Fibroblast of the aortic adventitia (primary cell): ENCODE data around the gene CCSAP. TPM values are rescaled to one million over a fixed set of nuclear protein-coding genes. Genes with fewer than 3 reads are reported as not detected.

Experiments
- DNase-seq: peaks from one replicate; pipeline ENCODE4 v3.0.0-alpha.2; 2010; ENCODE audit warnings: low read depth
- H3K4me3 ChIP-seq: 2 replicates; pipeline ENCODE4 v1.5.1; 2011; ENCODE audit warnings: low read depth, mild to moderate bottlenecking, control low read depth, low read length, moderate library complexity
- total RNA-seq: library from RNA; depleted of rRNA; stranded (reverse); fragments of >200 nt; gene quantifications from 2 replicates; pipeline ENCODE4 v1.2.3, GENCODE V29; 2012; ENCODE audit warnings: low replicate concordance
- TF ChIP-seq, protein P1 (sequence below): IDR thresholded peaks from 2 replicates; pipeline ENCODE4 v1.5.1; 2011; ENCODE audit warnings: mild to moderate bottlenecking, low read length, control low read depth, inconsistent platforms; ENCODE audit not compliant: insufficient read depth

Gene CCSAP
- total RNA-seq, 1 donor: 5.3 TPM

DNA sequence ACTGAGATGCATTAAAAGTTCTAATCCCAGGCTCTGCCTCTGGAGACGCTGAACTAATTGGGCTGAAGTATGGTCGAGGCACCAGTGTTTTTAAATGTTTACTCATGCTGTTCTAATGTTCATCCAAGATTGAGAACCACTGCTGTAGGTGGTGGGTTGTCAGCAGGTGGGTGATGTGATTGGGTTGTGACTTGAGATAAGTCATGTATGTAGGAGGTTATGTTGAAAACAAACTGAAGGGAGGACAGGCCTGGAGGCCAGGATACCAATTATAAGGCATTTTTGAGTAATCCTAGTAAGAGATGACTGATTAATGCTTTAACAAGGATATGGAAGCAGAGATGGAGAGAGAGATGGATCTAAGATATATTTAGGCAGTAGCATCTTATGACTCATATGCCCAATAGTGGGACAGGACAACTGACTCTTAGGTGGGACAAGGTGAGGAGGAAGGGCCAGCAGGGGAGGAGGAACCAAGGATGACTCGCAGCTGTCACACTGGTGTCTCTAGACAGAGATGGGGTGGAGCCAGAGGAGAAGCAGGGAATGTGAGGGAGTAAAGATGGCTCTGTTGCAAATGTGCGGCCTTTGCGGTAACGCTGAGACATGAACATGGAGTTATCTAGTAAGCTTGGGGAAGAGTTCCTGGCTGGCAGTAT lies 42.6 kb downstream of the CCSAP start:
- TF ChIP-seq, protein P1, sequence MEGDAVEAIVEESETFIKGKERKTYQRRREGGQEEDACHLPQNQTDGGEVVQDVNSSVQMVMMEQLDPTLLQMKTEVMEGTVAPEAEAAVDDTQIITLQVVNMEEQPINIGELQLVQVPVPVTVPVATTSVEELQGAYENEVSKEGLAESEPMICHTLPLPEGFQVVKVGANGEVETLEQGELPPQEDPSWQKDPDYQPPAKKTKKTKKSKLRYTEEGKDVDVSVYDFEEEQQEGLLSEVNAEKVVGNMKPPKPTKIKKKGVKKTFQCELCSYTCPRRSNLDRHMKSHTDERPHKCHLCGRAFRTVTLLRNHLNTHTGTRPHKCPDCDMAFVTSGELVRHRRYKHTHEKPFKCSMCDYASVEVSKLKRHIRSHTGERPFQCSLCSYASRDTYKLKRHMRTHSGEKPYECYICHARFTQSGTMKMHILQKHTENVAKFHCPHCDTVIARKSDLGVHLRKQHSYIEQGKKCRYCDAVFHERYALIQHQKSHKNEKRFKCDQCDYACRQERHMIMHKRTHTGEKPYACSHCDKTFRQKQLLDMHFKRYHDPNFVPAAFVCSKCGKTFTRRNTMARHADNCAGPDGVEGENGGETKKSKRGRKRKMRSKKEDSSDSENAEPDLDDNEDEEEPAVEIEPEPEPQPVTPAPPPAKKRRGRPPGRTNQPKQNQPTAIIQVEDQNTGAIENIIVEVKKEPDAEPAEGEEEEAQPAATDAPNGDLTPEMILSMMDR: no peak
- no peak for DNase-seq

DNA sequence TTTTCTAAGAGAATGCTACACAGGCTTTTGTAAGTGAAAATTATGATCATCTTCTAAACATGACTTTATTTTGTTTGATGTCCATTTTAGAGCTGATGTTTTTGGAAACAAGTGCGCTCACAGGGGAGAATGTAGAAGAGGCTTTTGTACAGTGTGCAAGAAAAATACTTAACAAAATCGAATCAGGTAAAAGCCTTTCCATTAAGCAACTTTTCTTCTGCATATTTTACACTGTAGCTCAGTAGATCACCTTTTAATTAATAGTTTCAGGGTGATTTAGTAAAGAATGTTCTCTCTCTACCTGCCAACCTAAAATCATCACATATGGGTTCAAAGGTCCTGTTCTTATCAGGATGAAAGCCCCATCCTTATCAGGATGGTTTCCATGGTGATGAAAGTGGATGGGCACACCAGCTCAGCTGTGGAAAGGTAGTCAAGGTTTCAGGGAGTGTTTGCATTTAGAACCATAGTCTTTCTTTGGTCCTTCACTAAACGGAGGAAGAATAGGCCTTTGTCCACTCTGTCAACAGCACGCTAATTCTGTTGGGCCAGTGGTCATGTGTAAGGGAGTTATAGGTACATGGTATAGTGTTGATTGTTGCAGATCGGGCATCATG lies 43.9 kb downstream of the CCSAP start:
- H3K4me3 ChIP-seq: no peak overlapping the region
- TF ChIP-seq, protein P1: no peak
- DNase-seq: no peak

More for the DNA sequence above, 42.6 kb downstream of the CCSAP start:
- H3K4me3 ChIP-seq: no peak overlapping the region

DNA sequence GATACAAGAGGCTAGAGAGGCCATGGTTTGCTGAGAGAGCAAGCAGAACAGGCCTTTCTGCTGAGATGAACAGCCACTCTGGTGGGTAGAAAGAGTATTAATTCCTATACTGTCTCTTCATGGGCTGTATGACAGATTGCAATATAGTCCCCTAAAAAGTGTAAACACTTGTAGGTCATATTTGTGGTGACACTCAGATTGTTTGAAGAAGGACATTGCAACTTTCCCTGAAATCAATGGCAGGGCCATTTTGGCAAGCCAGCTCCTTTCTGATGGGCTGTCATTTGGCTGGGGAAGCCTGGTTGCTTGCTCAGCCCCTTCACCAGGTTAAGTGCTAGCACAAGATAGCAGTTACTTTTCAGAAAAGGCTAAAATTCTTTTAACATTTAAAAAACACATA lies 44.4 kb downstream of the CCSAP start:
- no peak for DNase-seq
- TF ChIP-seq, protein P1: no peak
- no peak overlapping the region for H3K4me3 ChIP-seq

DNA sequence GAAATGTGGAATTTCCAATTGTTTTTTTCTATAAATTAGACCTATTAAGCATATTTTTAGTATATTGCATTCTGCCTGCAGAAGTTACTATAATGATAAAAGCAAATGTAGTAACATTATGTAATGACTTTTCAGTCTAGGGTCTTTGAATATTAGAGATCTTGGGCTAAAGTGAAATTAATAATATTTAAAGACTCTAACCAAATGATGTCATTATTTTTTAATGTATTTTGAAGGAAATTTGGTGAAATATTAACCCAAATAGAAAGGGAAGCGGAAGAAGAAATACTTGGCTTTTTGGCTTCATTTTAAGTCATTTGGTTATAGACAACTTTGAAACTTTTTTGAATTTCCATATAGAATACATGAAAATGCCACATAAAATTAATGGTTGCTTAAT lies 45.1 kb downstream of the CCSAP start:
- TF ChIP-seq, protein P1: no peak
- DNase-seq: no peak
- no peak overlapping the region for H3K4me3 ChIP-seq

DNA sequence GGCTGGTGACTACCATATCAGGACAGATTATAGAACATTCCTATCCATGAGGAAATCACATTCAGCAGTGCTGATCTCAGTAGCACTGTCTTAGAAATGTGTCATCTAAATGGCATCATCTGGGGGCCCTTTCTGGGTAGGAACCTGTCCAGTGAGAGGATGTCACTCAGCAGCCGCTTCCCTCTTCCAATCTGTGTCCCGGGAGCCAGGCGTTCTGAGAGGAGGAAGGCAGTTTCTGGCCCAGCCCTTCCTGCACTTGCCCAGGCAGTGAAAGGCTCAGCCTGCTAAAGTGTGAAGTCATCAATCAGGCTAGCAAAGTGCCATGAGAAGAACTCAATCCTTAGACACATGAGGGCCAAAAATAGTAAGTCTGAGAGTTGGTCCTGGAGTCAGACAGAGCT lies 46.3 kb downstream of the CCSAP start:
- no peak overlapping the region for H3K4me3 ChIP-seq
- peak; percentile 33 for DNase-seq
- TF ChIP-seq, protein P1: no peak

DNA sequence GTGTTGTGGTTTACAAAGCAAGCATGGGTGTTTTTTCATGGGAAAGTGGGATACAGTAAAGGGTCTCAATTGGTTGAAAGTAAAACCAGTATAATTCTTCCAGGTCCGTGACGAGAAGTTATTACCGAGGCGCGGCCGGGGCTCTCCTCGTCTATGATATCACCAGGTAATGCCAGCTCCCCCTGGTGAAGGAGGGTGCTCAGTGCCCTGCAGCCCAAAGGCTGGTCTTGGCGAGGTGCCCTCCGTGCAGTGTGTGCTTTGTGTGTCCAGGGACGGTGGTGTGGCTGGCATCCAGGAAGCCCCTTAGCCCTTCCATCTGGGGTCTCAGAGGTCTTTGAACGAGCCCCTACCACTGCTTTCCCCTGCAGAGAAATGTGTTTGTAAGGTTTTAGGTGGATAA lies 47.1 kb downstream of the CCSAP start:
- no peak for DNase-seq
- TF ChIP-seq, protein P1: no peak
- H3K4me3 ChIP-seq: no peak overlapping the region
